Islet of Langerhans (tissue), 1 donor: ENCODE measurements around the gene RPP38.

Source experiments
- FAIRE-seq: peaks from one replicate; lab custom pipeline; 2011; peaks lifted over from hg19 to GRCh38; lab: Jason Lieb, UNC

The RPP38 gene

GRCh38 chr10:15112657-15113056, 15.5 kb downstream of the RPP38 start:
- FAIRE-seq = no peak

DNA sequence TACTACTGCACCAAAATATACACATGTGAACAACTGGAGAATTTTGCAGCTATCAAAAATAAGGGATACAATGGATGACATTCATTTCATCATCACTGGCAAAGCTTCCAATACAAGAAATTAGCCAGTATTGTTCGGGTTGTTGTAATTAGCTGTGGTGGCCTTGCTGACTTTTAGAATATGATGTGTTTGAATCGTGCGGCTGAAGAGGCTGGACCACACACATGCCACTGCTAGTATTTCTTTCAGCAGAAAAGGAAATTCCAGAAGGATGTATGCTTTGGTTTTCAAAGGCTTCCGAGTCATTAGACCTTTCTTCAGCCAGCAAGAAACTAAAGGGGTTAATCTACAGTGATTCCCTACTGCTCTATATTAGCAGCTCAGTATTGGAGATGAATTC, 16.6 kb downstream of the RPP38 start:
- FAIRE-seq = no peak

DNA sequence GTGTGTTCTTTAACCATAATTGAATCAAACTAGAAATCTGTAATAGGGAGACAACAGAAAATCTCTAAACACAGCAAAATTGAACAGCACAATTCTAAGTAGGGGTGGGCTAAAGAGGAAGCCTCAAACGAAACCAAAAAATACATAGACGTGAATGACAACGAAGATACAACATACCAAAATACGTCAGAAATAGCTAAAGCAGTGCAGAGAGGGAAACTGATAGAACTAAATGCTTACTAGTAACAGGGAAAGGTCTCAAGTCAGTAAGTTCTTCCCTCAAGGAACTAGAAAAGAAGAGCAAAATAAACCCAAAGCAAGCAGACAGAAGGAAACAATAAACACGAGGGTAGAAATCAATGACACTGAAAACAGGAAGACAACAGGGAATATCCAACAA, 19.1 kb downstream of the RPP38 start:
- no peak for FAIRE-seq

GRCh38 chr10:15118615-15119014, 21.5 kb downstream of the RPP38 start:
- no peak for FAIRE-seq

- no peak for FAIRE-seq
Observed at GRCh38 chr10:15120523-15120922, 23.4 kb downstream of the RPP38 start.

DNA sequence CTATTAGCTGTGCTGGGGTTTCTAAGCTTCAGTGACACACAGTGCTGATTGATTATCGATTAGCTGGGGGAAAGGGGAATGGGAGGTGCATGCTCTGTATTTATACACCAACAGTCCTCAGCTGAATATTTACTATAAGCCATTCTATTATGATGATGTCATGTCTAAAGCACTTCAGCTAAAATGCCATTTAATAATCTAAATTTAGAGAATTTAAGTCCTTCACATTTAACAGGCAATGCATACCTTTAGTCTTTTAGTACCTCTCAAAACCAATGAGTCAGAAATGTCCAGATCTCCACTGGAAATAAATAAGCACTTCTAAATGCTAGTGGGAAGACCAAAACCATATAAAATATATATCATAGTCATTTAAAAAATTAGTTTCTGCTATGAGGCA, 24.6 kb downstream of the RPP38 start:
- FAIRE-seq = no peak

- no peak for FAIRE-seq
Observed at GRCh38 chr10:15122477-15123030, 25.4 kb downstream of the RPP38 start.

- no peak for FAIRE-seq
Observed at GRCh38 chr10:15123749-15124184, 26.6 kb downstream of the RPP38 start.

GRCh38 chr10:15124190-15124589, 27.0 kb downstream of the RPP38 start:
- no peak for FAIRE-seq

DNA sequence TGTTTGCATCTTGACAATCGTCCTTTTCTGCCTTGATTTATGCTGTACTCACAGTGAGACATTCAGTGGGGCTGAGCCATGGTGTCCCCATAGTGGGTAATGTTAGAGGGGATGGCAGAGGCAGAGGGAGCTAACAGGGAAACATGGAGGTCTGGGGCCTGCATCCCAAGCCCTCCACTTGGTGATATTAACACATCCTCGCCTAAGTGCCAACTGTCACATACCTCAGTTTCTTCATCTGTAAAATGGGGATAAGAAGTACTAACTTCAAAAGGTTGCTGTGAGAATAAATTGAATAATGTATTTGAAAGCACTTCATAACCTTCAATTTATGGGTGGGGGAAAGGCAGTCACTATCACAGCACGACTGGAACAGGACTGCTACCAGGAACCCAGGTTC, 27.8 kb downstream of the RPP38 start:
- no peak for FAIRE-seq

DNA sequence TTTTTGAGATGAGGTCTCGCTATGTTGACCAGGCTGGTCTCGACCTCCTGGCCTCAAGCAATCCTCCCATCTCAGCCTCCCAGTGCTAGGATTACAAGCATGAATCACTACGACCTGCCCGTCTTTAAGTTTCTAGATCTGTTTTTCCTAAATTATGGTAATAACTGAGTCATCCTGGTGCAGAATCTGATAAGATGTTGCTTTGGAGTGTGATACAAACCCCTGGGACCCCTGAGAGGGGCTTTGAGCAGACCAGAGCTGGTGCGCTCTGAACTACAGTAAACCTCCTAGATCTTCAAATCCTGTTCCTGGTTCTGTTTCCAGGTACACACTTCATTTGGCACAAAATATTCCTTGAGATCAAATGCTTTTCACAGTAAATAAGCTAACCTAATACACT, 34.2 kb downstream of the RPP38 start:
- FAIRE-seq = no peak

GRCh38 chr10:15136129-15137035, 39.2 kb downstream of the RPP38 start:
- FAIRE-seq = no peak

DNA sequence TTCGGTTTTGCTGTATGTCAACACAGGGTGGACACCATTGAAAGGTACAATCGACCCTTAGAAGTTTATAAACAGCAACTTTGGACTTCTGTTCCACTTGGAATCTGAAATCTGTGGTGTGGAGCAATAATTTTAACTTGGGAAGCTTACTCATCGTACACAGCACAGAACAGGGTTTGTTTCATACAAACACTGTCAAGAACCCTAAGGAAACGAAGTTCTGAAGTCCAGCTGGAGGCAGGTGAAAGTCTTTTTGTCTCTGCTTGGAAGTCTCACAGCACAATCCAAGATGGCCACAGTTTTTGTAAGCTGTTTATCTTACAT, 39.8 kb downstream of the RPP38 start:
- no peak for FAIRE-seq

DNA sequence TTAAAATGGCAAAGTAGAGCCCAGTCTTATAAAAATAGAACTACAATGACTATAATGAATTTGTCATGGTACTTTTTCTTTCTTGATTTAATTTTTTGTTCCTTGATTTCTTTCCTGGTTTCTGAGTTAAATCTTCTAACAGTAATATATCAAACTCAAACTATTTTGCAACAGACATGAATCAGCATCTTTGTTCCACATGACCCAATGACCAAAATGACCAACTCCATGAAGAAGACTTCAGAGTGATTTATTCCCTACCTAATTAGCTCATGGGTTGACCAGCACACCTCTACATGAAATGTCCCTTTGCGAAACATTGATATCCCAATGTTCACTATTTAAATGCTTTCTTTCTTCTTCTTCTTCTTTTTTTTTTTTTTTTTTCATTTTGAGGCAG, 40.5 kb downstream of the RPP38 start:
- no peak for FAIRE-seq

DNA sequence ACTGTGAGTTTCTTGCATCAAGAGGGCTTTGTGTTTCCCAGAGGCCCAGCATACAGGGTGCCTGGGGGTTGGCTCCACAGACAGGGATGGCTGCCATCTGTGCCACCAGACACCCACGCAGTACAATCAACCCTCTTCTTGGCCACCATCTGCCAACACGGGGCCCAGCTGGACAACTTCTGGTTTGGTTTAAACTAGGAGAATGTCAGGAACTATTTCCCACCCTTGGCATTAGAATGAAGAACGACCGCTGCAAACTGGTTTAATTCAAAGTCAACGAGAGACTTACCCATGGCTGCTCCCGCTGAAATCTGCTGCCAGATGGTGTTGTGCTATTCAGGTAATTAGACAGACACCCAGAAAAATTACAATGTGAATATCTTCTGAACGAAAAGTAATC, 43.5 kb downstream of the RPP38 start:
- no peak for FAIRE-seq

GRCh38 chr10:15141136-15142054, 44.2 kb downstream of the RPP38 start:
- FAIRE-seq = no peak

DNA sequence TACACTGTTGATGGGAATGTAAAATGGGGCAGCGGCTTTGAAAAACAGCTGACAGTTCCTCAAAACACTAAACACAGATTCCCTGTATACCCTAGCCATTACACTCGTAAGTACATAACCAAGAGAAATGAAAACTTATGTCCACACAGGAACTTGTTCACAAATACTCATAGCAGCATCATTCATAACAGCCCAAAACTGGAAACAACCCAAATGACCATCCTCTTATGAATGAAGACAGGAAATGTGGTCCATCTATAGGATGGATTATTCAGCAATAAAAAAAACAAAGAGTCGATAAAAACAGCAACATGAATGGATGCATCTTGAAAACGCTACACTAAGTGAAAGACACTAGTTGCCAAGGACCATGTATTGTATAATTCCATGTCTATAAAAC, 47.6 kb downstream of the RPP38 start:
- FAIRE-seq = no peak

DNA sequence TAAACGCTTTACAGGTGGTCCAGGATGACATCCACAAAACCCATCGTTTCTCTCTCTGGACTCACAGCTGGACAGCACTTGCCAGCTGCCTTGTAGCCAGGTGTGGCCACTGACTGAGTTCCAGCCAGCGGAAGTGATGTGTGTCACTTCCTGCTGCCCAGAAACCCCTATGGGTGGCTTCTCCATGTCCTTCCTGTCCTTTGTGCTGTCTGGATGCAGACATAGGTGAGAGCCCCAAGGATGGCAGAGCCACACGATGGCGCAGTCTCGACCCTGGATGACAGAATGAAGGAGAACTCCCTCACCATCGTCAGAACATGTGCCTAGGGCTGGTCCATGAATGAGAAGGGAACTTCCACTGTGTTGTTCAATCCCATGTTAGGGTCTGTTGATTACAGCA, 49.2 kb downstream of the RPP38 start:
- no peak for FAIRE-seq

GRCh38 chr10:15147594-15148392, 50.6 kb downstream of the RPP38 start:
- no peak for FAIRE-seq

- no peak for FAIRE-seq
Observed at GRCh38 chr10:15149042-15149771, 52.1 kb downstream of the RPP38 start.

DNA sequence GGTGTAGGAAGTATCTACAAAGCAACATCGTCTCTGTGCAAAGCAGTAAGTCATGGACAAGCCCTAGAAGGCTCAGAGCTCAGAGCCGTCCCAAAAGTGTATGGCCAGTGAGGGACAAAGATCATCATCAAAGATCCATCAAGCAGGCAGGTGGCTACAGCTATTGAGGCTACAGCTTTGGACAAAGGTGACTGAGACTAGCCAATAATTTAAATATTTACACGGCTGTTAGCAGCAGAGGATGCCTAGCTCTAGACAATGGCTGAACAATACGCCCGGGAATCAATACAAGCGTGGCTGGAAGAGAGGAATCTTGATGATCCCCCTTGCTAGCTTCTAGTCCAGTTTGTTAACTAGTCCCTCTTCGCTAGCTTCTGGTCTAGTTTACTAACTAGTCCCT, 53.4 kb downstream of the RPP38 start:
- FAIRE-seq = no peak

- no peak for FAIRE-seq
Observed at GRCh38 chr10:15152556-15152955, 55.4 kb downstream of the RPP38 start.
